GM04504 (cell line): ENCODE results near the gene DUS3L.
A peak's percentile ranks its signal among the peaks of the same experiment; 100 is the strongest.

Experiments used
- DNase-seq: peaks from one replicate; pipeline ENCODE4 v3.0.0-alpha.2; 2012; ENCODE audit warnings: low read depth

The DUS3L gene

GRCh38 chr19:5821521-5822180 lies 30.7 kb upstream of the DUS3L start:
- no peak for DNase-seq

GRCh38 chr19:5820785-5821184 lies 29.8 kb upstream of the DUS3L start:
- no peak for DNase-seq

GRCh38 chr19:5818594-5818993 lies 27.6 kb upstream of the DUS3L start:
- no peak for DNase-seq

GRCh38 chr19:5817218-5817617 lies 26.3 kb upstream of the DUS3L start:
- no peak for DNase-seq

GRCh38 chr19:5814852-5815246 lies 23.9 kb upstream of the DUS3L start:
- DNase-seq, result no peak

- no peak for DNase-seq
These were observed 23.3 kb upstream of the DUS3L start for GRCh38 chr19:5814123-5814851.

- no peak for DNase-seq
These were observed 20.2 kb upstream of the DUS3L start for GRCh38 chr19:5811117-5811516.

GRCh38 chr19:5809469-5809868 lies 18.5 kb upstream of the DUS3L start:
- no peak for DNase-seq

- no peak for DNase-seq
These were observed 18.1 kb upstream of the DUS3L start for GRCh38 chr19:5809053-5809452.

- no peak for DNase-seq
These were observed 17.3 kb upstream of the DUS3L start for GRCh38 chr19:5808120-5808816.

- DNase-seq, result no peak
These were observed 15.9 kb upstream of the DUS3L start for GRCh38 chr19:5806905-5807304.

- no peak for DNase-seq
These were observed 15.1 kb upstream of the DUS3L start for GRCh38 chr19:5806133-5806489.

GRCh38 chr19:5805462-5806132 lies 14.6 kb upstream of the DUS3L start:
- DNase-seq, result no peak

- no peak for DNase-seq
These were observed 13.8 kb upstream of the DUS3L start, which contains the start of gene NRTN for GRCh38 chr19:5804516-5805461. Gene NRTN, plus strand, starts transcription at chr19:5805067. Its CDS starts 19,099 bp downstream, at chr19:5824166.

- peak; percentile 51 for DNase-seq
These were observed 13.0 kb upstream of the DUS3L start for GRCh38 chr19:5803752-5804515.

- no peak for DNase-seq
These were observed 12.4 kb upstream of the DUS3L start for GRCh38 chr19:5803441-5803751.

GRCh38 chr19:5801796-5802619 lies 11.0 kb upstream of the DUS3L start:
- DNase-seq, result peak; percentile 28

GRCh38 chr19:5800361-5801270 lies 9.7 kb upstream of the DUS3L start:
- no peak for DNase-seq
